Hypothalamus (tissue), 51 donors: ENCODE data around the gene CFAP100.

Experiments
- DNase-seq, 51 donors: peaks; one replicate each; lab custom pipeline; 2025; lab: John Stamatoyannopoulos, UW

The CFAP100 gene

DNA sequence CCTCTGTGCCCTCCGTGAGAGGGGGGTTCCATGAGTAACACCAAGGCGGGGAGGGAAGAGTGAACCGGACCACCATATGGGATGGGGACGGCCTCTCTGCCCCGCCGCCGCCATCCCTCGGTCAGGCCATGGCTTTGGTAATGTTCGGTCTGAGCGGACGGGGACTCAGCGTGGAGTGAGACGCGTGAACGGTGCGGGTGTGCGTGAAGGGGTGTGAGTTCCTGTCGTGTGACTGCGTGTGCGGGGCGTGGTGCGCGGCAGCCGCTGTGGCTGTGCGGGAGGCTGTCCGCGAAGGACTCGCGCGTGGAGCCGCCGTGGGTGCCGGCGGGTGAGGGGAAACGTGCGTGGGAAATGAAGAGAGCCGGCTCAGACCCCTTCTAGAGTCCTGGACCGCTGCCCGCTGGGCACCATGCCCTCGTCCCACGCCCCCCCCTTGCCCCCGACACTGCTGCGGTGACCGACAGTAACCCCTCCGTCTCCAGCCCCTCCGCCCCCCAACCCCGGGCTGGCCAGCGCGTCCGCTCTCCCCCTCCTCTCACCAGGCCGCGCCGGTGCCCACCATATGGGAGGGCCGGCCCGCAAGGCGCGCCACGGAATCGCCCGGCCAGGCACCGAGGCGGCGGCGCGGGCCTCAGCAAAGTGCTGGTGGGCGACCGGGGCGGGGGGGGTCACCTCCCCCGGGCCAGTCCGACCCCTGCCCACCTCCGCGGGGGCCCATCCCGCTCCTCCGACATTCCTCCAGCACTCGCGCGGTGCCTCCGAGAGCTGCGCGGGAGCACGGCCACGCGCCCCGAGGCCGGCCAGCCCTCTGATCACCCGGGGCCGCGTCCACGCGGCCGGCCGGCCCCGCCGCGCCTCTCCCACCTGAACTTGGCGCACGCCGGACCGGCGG lies 38.1 kb upstream of the CFAP100 start:
- DNase-seq: peak in 34 of 51 donors; percentile 40 to 82 (median 60)

- DNase-seq: peak; percentile 26 to 97 (median 86)
These were observed 37.2 kb upstream of the CFAP100 start, which contains the start of gene KLF15 for GRCh38 chr3:126357295-126358037. Gene KLF15, minus strand, starts transcription at chr3:126357408. Its CDS starts 4,486 bp downstream, at chr3:126352922.

DNA sequence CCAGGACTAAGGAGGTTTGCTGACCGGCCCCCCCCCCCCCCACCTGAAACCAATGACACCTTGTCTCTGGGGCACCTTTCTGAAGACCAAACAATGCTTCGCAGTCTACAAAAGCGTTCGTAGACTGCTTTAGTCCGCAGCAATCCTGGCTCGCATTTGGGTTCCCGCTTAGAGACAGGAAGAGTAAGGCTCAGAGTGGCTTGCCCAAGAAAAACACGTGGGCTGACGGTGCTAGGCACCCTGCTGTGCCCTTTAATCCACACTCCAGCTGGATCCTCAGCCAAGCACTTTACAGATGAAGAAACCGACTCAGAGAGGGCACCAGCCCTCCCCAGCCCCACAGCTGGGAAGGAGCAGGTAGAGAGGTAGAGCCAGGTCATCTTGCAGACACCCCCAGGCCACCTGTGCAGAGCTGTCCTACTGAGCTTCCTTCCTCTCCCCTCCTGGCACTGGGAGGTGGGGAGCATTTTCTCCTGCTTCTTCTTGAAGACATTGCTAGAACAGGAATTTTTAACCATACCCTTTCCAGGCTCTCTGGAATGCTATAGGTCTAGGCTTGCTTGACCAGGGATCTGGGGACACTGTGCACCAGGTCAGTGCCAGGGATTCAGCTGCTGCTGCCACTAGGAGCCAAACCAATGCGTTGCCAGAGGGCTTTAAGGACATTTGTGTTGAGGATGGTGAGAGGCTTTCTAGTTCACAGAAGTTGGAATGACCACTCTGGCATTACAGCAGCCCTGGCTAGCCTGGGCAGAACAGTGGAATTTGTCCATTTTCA lies 36.5 kb upstream of the CFAP100 start:
- peak in 9 of 51 donors; percentile 27 to 68 (median 48) for DNase-seq

DNA sequence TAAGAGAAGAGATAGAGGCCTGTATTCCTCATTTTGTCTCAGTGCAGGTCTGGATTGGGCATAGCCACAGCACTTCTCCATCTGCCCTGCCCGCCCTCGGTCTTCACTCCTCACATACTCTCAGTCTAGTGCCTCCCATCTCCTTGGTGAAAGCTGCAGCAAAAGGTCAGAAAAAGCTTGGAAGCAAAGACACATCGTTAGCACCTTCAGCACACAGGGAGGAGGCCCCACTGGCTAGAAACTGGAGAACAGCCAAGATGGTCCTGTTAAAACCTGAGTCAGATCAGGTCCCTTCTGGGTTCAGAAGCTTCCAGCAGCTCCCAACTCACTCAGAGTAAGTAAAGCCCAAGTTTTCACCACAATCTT lies 35.9 kb upstream of the CFAP100 start:
- no peak for DNase-seq

DNA sequence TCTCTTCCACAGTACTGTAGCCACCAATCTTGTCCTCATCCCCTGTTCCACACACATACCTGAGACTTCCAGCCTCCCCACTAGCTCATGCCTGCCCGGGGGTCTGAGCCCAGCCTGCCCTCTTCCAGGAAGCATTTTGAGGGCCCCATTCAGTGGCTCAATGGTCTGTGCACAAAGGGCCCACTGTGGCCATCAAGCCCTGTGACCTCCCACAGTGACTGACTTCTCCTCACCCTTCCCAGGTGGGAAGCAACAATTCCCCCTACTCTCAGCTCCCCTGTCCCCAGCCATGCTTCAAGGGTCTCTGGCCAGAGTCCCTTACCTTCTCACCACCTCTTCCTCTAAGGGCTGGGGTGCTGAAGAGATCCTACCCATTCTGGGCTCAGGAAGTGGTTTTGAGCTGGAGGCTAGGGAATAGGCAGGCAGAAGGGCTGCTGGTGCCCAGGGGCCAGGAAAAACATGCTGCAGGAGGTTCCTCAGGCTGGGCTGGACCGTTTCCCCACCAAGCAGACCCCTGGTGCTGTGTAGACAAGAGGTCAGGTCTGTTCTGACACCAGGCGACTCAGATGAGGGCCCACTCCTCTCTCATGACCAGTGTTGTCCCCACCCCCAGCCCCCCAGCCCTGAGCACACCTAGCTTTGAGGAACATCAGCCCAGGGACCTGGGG lies 34.5 kb upstream of the CFAP100 start:
- DNase-seq: no peak

GRCh38 chr3:126360714-126361060 lies 34.0 kb upstream of the CFAP100 start:
- no peak for DNase-seq

DNA sequence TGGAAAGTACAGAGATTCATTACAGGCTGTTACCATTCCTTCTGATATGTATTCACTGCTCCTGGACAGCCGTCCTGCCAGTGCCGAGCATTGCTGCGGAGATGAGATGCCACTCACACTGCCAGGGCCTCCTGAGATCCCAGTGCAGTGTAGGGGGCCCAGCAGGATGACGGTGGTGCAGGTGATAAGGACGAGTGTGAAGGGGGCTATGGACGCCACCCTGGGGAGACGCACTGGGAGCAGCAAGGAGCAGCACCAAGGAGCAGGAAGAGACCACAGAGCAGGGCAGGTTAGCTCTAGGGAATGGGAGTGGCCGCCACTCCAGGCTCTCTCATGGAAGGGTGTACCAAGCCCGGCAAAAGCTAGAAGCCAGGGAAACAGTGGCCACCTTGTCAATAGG lies 33.5 kb upstream of the CFAP100 start:
- no peak for DNase-seq

DNA sequence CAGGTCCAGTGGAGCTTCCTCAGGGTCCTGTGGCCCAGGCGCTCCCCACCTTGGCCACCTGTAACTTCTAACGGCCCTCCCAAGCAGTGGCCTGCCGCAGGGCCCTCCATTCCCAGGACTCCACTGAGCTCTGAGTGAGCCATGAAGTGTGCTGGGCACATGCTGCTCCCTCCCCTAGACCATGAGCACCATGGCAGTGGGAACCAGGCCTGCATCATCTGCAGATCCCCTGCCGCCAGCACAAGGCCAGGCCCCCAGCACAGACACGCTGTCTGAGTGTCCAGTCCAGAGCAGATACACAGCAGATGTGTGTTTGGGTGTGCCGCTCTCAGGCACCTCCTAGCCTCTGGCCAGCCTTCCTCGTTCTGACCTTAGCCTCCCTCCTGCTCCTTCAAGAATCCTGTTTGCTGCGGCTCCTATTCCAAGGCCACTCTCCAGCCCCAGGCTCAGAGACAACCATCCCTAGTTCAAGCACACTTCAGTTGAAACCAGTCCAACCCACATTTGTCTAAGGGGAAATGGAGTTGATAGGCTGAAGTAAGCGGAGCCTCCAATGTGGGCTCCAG lies 30.5 kb upstream of the CFAP100 start:
- DNase-seq: no peak

DNA sequence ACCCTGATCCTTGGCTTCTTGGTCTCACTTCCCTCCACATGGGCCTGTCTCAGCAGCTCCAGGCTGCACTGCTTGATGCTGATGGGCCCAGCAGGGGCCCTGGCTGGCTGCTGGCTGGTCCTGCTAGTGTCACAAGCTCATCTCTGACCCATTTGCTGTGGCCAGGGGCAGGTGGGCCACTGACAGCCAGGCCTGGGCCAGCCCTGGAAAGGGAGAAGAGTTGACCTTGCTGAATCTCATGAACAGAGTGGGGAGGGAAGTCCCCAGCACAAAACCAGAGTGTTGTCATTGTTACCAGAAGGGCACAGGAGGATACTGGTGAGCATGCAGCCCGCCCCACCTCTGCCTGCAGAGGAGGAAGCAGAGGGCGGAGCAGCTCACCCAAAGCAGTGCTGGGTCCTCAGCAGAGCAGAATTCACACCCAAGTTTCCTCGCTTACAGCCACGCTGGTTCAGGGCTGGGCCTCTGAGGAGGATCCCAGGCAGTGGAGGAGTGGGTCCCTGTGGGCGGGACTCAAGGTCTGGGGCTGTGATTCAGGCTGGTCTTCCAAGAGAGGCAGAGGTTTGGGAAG lies 29.9 kb upstream of the CFAP100 start:
- DNase-seq: no peak

DNA sequence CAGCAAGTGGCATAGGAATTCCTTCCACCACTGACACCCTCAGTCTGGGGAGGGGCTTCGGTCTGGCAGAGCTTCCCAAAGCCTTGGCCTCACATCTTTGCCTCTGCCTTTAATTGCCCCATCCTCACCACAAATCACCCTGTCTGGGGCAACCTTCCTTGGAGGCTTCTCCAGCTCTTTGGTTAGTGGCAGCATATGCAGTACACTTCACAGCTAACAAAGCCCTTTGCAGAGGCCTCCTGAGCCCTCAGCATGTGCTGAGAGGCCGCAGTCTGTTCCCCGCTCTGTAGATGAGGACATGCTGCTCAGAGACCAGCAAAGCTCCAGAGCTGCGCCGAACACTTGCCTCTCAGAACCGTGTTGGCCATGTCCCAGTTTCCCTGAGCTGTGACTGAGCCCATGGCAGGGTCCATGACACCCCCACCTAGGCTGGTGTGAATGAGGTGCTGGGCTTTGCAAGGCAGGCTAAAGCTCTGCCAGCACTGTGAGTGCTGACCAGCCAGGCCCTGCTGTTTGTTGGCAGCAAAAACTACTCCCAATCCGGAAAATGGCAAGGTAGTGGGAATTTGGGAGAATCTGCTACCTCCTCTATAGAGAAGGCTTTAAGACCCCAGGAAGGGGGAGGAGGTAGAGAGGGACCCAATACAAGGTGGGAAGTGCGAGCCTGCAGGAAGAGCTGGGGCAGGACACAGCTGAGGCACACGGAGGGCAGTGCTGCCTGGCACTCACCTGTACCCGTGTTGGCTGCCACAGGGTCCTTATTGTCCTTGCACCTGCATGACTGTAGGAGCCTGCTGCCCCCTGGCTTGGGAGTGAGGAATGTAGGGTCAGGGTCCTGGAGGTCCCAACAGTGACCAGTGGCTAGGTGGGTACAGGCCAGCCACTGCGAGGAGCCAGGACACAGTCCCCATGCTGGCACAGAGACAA lies 29.1 kb upstream of the CFAP100 start:
- no peak for DNase-seq

DNA sequence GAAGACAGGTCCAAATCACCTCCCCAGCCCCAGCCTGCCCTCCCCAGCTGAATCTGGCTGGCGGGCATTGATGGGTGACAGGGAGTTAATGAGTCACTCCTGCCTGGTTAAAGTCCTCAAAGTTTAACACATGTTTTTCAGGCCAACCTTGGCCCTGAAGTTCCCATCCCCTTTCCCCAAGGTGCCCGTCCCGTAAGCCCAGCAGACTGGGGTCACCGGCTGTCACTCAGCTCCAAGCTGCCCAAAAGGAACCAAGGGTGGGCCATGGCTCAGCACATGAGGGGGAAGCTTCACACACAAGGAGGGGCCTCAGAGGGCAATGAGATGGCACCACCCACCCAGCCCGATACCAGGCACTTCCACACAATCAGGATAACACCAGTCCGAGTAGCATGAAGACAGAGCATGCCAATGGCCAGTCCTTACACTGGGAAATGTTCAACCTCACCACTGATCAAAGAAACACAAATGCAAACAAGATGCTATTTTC lies 27.3 kb upstream of the CFAP100 start:
- DNase-seq: no peak

GRCh38 chr3:126369490-126369889 lies 25.2 kb upstream of the CFAP100 start:
- DNase-seq: no peak

DNA sequence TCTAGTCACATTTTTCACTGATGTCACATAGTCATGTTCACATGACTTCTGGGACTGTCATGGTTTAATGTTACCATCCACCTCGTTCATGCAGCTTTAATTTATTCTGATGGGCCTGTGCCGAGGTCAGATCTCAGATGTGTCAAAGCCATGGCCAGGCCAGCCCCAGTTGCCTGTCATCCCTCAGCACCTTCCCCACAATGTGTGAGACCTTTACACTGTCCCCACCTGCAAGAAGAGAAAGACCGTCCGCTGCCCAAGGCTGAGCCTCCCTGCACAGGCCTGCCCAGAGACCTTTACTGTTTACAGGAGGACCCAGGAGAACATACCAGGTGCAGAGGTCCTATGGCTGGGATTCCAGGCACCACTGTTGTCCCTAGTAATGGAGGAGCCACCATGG lies 24.7 kb upstream of the CFAP100 start:
- no peak for DNase-seq

DNA sequence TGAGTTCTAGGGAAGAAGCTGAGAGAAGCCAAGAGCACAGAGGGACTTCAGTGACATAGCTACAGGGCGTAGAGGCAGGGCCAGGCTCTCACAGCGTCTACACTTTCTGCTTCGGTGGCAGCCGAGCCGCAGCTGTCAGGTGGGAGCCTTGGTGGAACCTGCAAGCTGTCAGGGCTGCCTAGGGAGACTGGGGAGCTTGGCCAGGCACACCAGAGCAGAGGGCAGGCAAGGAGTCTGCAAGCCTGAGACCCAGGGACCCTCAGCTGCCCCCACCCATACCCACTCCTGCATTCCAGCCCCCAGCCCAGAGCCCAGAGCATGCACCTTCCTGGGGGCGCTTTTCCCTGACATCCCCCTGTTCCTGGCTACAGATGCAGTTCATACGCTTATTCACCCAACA lies 24.1 kb upstream of the CFAP100 start:
- no peak for DNase-seq

GRCh38 chr3:126371096-126371705 lies 23.5 kb upstream of the CFAP100 start:
- no peak for DNase-seq

- no peak for DNase-seq
These were observed 22.1 kb upstream of the CFAP100 start for GRCh38 chr3:126372413-126373145.

DNA sequence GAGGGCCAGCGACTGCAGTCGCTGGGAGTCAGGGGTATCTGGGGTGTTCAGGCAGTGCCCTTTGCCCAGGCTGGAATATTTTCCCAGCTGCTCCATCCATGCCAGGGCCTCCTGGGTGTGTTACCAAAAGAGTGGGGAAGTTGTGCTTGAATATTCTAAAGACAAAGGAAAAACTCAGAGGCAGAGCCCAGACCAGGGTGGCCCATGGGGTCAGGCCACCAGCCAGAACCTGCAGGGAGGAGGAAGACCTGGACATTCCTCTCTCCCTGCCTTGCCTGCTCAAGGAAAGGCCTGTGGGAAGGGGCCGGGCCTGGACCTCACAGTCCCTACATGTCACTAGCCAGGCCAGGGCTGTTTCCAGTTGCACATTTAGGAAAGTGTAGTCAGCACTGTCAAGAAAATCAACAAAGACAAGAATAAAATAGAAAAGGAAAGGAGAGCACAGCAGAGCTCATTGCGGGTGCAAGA lies 21.5 kb upstream of the CFAP100 start:
- no peak for DNase-seq
